GM21447 (cell line): ENCODE measurements around the gene CROT.
A peak's percentile ranks its signal among the peaks of the same experiment; 100 is the strongest.

ENCODE experiments used
- ATAC-seq: cut with Tn5 transposase; IDR thresholded peaks from one replicate; pipeline ENCODE4 v1.9.1; 2021; ENCODE audit not compliant: unreplicated experiment

The CROT gene

GRCh38 chr7:87413951-87414793 is 68.7 kb downstream of the CROT start:
- ATAC-seq = no peak

- ATAC-seq = no peak
Measured at GRCh38 chr7:87414794-87415188, 69.3 kb downstream of the CROT start.

GRCh38 chr7:87416682-87417587 is 71.5 kb downstream of the CROT start:
- peak; percentile 77 for ATAC-seq

GRCh38 chr7:87420173-87420572 is 74.7 kb downstream of the CROT start:
- no peak for ATAC-seq

- no peak for ATAC-seq
Measured at GRCh38 chr7:87424075-87424474, 78.6 kb downstream of the CROT start.

GRCh38 chr7:87426160-87426559 is 80.7 kb downstream of the CROT start:
- peak; percentile 70 for ATAC-seq

- ATAC-seq = no peak
Measured at GRCh38 chr7:87427288-87427687, 81.8 kb downstream of the CROT start.

GRCh38 chr7:87432536-87432935 is 87.1 kb downstream of the CROT start:
- no peak for ATAC-seq

GRCh38 chr7:87435546-87435945 is 90.1 kb downstream of the CROT start:
- no peak for ATAC-seq

- peak; percentile 93 for ATAC-seq
Measured at GRCh38 chr7:87445897-87446296, 100.4 kb downstream of the CROT start.

GRCh38 chr7:87447116-87447635 is 101.7 kb downstream of the CROT start:
- no peak for ATAC-seq

- no peak for ATAC-seq
Measured at GRCh38 chr7:87448388-87448787, 102.9 kb downstream of the CROT start.
